H1 (cell line): ENCODE measurements around the gene HMCES. TPM values are rescaled to one million over a fixed set of nuclear protein-coding genes. Genes with fewer than 3 reads are reported as not detected.
A peak's percentile ranks its signal among the peaks of the same experiment; 100 is the strongest.

Experiments used
- CTCF ChIA-PET: fragments of 300-600 bp; sonication (Branson Sonifier 250); formaldehyde crosslinking; loops from one replicate; lab custom pipeline; 2021; ENCODE audit not compliant: partially characterized antibody; lab: Charles Lee
- POLR2A ChIA-PET: fragments of 300-600 bp; sonication (Branson Sonifier 250); formaldehyde crosslinking; loops from one replicate; lab custom pipeline; 2021; ENCODE audit warnings: inconsistent platforms; ENCODE audit not compliant: partially characterized antibody; lab: Charles Lee
- DNase-seq, 2 experiments: peaks; one replicate each; pipeline versions ENCODE4 v3.0.0 to v3.0.0-alpha.2; 2010 to 2022; ENCODE audit warnings: low spot score in 2 of 2, low read depth in 1 of 2, mixed read lengths in 1 of 2
- FAIRE-seq: peaks from 2 replicates; lab custom pipeline; 2011; peaks lifted over from hg19 to GRCh38; lab: Jason Lieb, UNC
- H2AFZ ChIP-seq: 2 replicates; pipeline ENCODE4 v1.8.1; 2012; ENCODE audit warnings: low read length, inconsistent platforms
- H2AK5ac ChIP-seq: 2 replicates; pipeline ENCODE4 v1.6.1; 2013; ENCODE audit warnings: low read depth, low read length
- H2BK120ac ChIP-seq: replicated peaks from 2 replicates; pipeline ENCODE3; 2013; ENCODE audit warnings: low read depth, low read length, inconsistent platforms
- H2BK12ac ChIP-seq: 2 replicates; pipeline ENCODE4 v1.6.1; 2013; ENCODE audit warnings: low read depth, low read length
- H2BK15ac ChIP-seq: 2 replicates; pipeline ENCODE4 v1.6.1; 2013; ENCODE audit warnings: low read length
- H2BK20ac ChIP-seq: 2 replicates; pipeline ENCODE4 v1.6.1; 2013; ENCODE audit warnings: low read length
- H2BK5ac ChIP-seq: 2 replicates; pipeline ENCODE4 v1.6.1; 2013; ENCODE audit warnings: low read depth, low read length
- H3K14ac ChIP-seq: 2 replicates; pipeline ENCODE4 v1.6.1; 2013; ENCODE audit warnings: inconsistent platforms; ENCODE audit not compliant: insufficient read length
- H3K18ac ChIP-seq: 2 replicates; pipeline ENCODE4 v1.6.1; 2013; ENCODE audit warnings: low read length; ENCODE audit errors: extremely low read depth
- H3K23ac ChIP-seq: 2 replicates; pipeline ENCODE4 v1.6.1; 2013; ENCODE audit warnings: inconsistent platforms; ENCODE audit not compliant: insufficient read length
- H3K23me2 ChIP-seq: 2 replicates; pipeline ENCODE4 v1.6.1; 2013; ENCODE audit warnings: low read depth, low read length
- H3K27ac ChIP-seq: 2 replicates; pipeline ENCODE4 v1.6.1; 2011; ENCODE audit warnings: low read depth, low read length, inconsistent platforms
- H3K27me3 ChIP-seq, 4 experiments: replicated peaks in 1 of 4; 1 replicate in 1 of 4; 2 replicates in 3 of 4; pipeline versions ENCODE4 v1.6.1 to v1.8.1; 2011 to 2013; ENCODE audit warnings: low read length in 3 of 4, mild to moderate bottlenecking in 3 of 4, inconsistent platforms in 2 of 4, mixed read lengths in 2 of 4, moderate library complexity in 1 of 4; ENCODE audit not compliant: control insufficient read depth in 3 of 4, insufficient read depth in 3 of 4; ENCODE audit errors: extremely low read depth in 1 of 4
- H3K36me3 ChIP-seq, 4 experiments: 2 replicates each; pipeline versions ENCODE4 v1.6.1 to v1.8.1; 2011 to 2013; ENCODE audit warnings: mild to moderate bottlenecking in 4 of 4, low read length in 3 of 4, moderate library complexity in 2 of 4, control low read depth in 1 of 4, inconsistent platforms in 1 of 4; ENCODE audit not compliant: insufficient read depth in 4 of 4, control insufficient read depth in 2 of 4
- H3K4ac ChIP-seq: replicated peaks from 2 replicates; pipeline ENCODE3; 2013; ENCODE audit warnings: low read length, low read depth, mixed read lengths, inconsistent platforms; ENCODE audit not compliant: insufficient read length
- H3K4me1 ChIP-seq, 4 experiments: replicated peaks in 1 of 4; 1 replicate in 1 of 4; 2 replicates in 3 of 4; pipeline versions ENCODE4 v1.6.1 to v1.8.1; 2011 to 2013; ENCODE audit warnings: low read length in 3 of 4, inconsistent platforms in 2 of 4, mixed read lengths in 1 of 4; ENCODE audit not compliant: insufficient read depth in 4 of 4, control insufficient read depth in 3 of 4
- H3K4me2 ChIP-seq, 2 experiments: 2 replicates each; pipeline versions ENCODE4 v1.6.1 to v1.8.1; 2011 to 2013; ENCODE audit warnings: low read depth in 2 of 2, low read length in 2 of 2, control low read depth in 1 of 2, inconsistent platforms in 1 of 2, mild to moderate bottlenecking in 1 of 2; ENCODE audit not compliant: insufficient read depth in 1 of 2
- H3K4me3 ChIP-seq, 4 experiments: fragments of 200-600, 300-600 bp in 1 of 4; sonication (generic), shearing (Covaris generic), sonication (Bioruptor Twin) in 1 of 4; 2 replicates each; pipeline versions ENCODE4 v1.5.1 to v1.8.1; 2011 to 2016; ENCODE audit warnings: low read length in 4 of 4, low read depth in 3 of 4, control low read depth in 2 of 4, inconsistent platforms in 2 of 4, mild to moderate bottlenecking in 2 of 4, mixed read lengths in 1 of 4, moderate library complexity in 1 of 4; ENCODE audit not compliant: insufficient read depth in 2 of 4; ENCODE audit errors: extremely low read depth in 1 of 4
- H3K56ac ChIP-seq: replicated peaks from 2 replicates; pipeline ENCODE3; 2013; ENCODE audit warnings: low read depth, mild to moderate bottlenecking, mixed read lengths, low read length, inconsistent platforms; ENCODE audit not compliant: insufficient read length
- H3K79me1 ChIP-seq: 2 replicates; pipeline ENCODE4 v1.6.1; 2013; ENCODE audit warnings: low read depth, low read length, control low read depth
- H3K79me2 ChIP-seq, 2 experiments: 2 replicates each; pipeline versions ENCODE4 v1.6.1 to v1.8.1; 2012 to 2013; ENCODE audit warnings: low read length in 2 of 2, mild to moderate bottlenecking in 2 of 2, inconsistent platforms in 1 of 2; ENCODE audit not compliant: insufficient read depth in 2 of 2, control insufficient read depth in 1 of 2
- H3K9ac ChIP-seq, 4 experiments: replicated peaks in 1 of 4; 1 replicate in 1 of 4; 2 replicates in 3 of 4; pipeline versions ENCODE4 v1.6.1 to v1.8.1; 2011 to 2013; ENCODE audit warnings: low read depth in 3 of 4, low read length in 3 of 4, control low read depth in 2 of 4, mild to moderate bottlenecking in 2 of 4, moderate library complexity in 2 of 4, inconsistent platforms in 1 of 4; ENCODE audit errors: extremely low read depth in 1 of 4
- H3K9me3 ChIP-seq, 2 experiments: 2 replicates each; pipeline versions ENCODE4 v1.6.1 to v1.8.1; 2012 to 2013; ENCODE audit warnings: mild to moderate bottlenecking in 2 of 2, moderate library complexity in 2 of 2, control low read depth in 1 of 2, inconsistent platforms in 1 of 2, low read depth in 1 of 2, low read length in 1 of 2, mixed read lengths in 1 of 2; ENCODE audit not compliant: insufficient read depth in 2 of 2
- H4K20me1 ChIP-seq, 2 experiments: replicated peaks in 1 of 2; 2 replicates each; pipeline versions ENCODE3 to v1.8.1; 2011 to 2013; ENCODE audit warnings: inconsistent platforms in 2 of 2, low read length in 2 of 2, mild to moderate bottlenecking in 1 of 2; ENCODE audit not compliant: insufficient read depth in 2 of 2, control insufficient read depth in 1 of 2
- H4K5ac ChIP-seq: 2 replicates; pipeline ENCODE4 v1.6.1; 2013; ENCODE audit warnings: low read length, low read depth, mixed read lengths, inconsistent platforms; ENCODE audit not compliant: insufficient read length
- H4K8ac ChIP-seq: 2 replicates; pipeline ENCODE4 v1.8.0; 2013; ENCODE audit warnings: mild to moderate bottlenecking, moderate library complexity, low read length, inconsistent platforms; ENCODE audit not compliant: insufficient read depth; ENCODE audit errors: extremely low read depth
- H4K91ac ChIP-seq: replicated peaks from 2 replicates; pipeline ENCODE3; 2013; ENCODE audit warnings: low read length, mixed read lengths, inconsistent platforms; ENCODE audit not compliant: insufficient read length
- CHD1 ChIP-seq: IDR thresholded peaks from 2 replicates; pipeline ENCODE4 v1.6.1; 2012; ENCODE audit warnings: low read depth, low read length, improper control_type of control experiment
- EGR1 ChIP-seq: IDR thresholded peaks from 2 replicates; pipeline ENCODE4 v1.6.1; 2011; ENCODE audit warnings: low read depth, low read length, borderline replicate concordance
- HDAC2 ChIP-seq, 2 experiments: fragments of 300-600 bp in 1 of 2; sonication (generic) in 1 of 2; IDR thresholded peaks; 2 replicates each; pipeline ENCODE4 v1.6.1; 2011 to 2012; ENCODE audit warnings: low read depth in 2 of 2, low read length in 2 of 2, mild to moderate bottlenecking in 2 of 2, moderate library complexity in 2 of 2, borderline replicate concordance in 1 of 2, inconsistent platforms in 1 of 2
- HDAC6 ChIP-seq: IDR thresholded peaks from one replicate; pipeline ENCODE4 v1.7.1; 2012; ENCODE audit warnings: low read depth, mild to moderate bottlenecking, inconsistent platforms, low read length, moderate library complexity
- KDM4A ChIP-seq: IDR thresholded peaks from one replicate; pipeline ENCODE4 v1.7.1; 2012; ENCODE audit warnings: low read depth, mild to moderate bottlenecking, moderate library complexity, low read length, inconsistent platforms; ENCODE audit not compliant: severe bottlenecking
- KDM5A ChIP-seq: fragments of 200-600 bp; IDR thresholded peaks from 2 replicates; pipeline ENCODE4 v1.7.1; 2012; ENCODE audit warnings: mild to moderate bottlenecking, low read length, inconsistent platforms, mixed read lengths
- NANOG ChIP-seq: IDR thresholded peaks from 2 replicates; pipeline ENCODE4 v1.6.1; 2011; ENCODE audit warnings: low read length, low read depth, mild to moderate bottlenecking, inconsistent platforms; ENCODE audit not compliant: insufficient read depth, poor library complexity, severe bottlenecking
- POLR2A ChIP-seq, 2 experiments: IDR thresholded peaks; 1 replicate in 1 of 2; 2 replicates in 1 of 2; pipeline ENCODE4 v1.6.1; 2011; ENCODE audit warnings: low read depth in 2 of 2, low read length in 2 of 2, mild to moderate bottlenecking in 2 of 2; ENCODE audit errors: control extremely low read depth in 1 of 2
- POLR2AphosphoS5 ChIP-seq: IDR thresholded peaks from 2 replicates; pipeline ENCODE4 v1.6.1; 2011; ENCODE audit warnings: low read depth, low read length
- SAP30 ChIP-seq: fragments of 300-600 bp; sonication (generic); IDR thresholded peaks from 2 replicates; pipeline ENCODE4 v1.7.1; 2012; ENCODE audit warnings: low read length, moderate library complexity, mild to moderate bottlenecking, inconsistent platforms; ENCODE audit not compliant: insufficient read depth, insufficient replicate concordance
- SRF ChIP-seq: IDR thresholded peaks from 2 replicates; pipeline ENCODE4 v1.6.1; 2011; ENCODE audit warnings: mild to moderate bottlenecking, low read depth, low read length, moderate library complexity
- YY1 ChIP-seq: IDR thresholded peaks from 2 replicates; pipeline ENCODE4 v1.6.1; 2011; ENCODE audit warnings: low read depth, mild to moderate bottlenecking, low read length
- WGBS, 2 experiments: shearing (Covaris generic) in 1 of 2; methylation state at CpG; one replicate each; pipeline versions ENCODE4 v1.1.6 to v1.1.7; 2013 to 2015; ENCODE audit warnings: low lambda C conversion rate in 2 of 2, mixed read lengths in 2 of 2, inconsistent platforms in 1 of 2, low coverage in 1 of 2, missing lambda C conversion rate in 1 of 2; ENCODE audit not compliant: insufficient replicate concordance in 2 of 2, insufficient coverage in 1 of 2, insufficient read length in 1 of 2; ENCODE audit errors: extremely low coverage in 1 of 2, missing lambda C conversion rate in 1 of 2; 5-methylcytosine and 5-hydroxymethylcytosine counted together
- polyA plus RNA-seq, 7 experiments: library from polyadenylated mRNA; depleted of rRNA in 3 of 7; stranded (reverse) in 5 of 7; unstranded in 2 of 7; fragments of >200 nt in 5 of 7; fragments of 200-250 nt in 2 of 7; gene quantifications; 1 replicate in 5 of 7; 2 replicates in 1 of 7; 4 replicates in 1 of 7; pipeline versions ENCODE4 v1.2.1 to v1.2.3, GENCODE V29; 2011 to 2013; ENCODE audit warnings: missing spikeins in 2 of 7, mixed read lengths in 2 of 7
- total RNA-seq: library from RNA; stranded (reverse); fragmentation: NEBNext Ultra II Directional; extraction: Animal tissue kit (Norgen Biotek cat#: 25700); gene quantifications from 2 replicates; pipeline ENCODE4 v1.2.1, GENCODE V29; 2021

HMCES gene
- total and polyA plus RNA-seq, 2 of the 8 experiments (the other 6 are each of a cell fraction or from before 2014, with no cell fraction given), result 27.6 to 49.5 TPM

GRCh38 chr3:129304146-129304961, 25.7 kb downstream of the HMCES start:
- no peaks in the 10 kb centered on the region for H3K79me2 ChIP-seq
- TF ChIP-seq HDAC2 (IDR thresholded peaks at IDR 0.05; ENCODE audit: borderline replicate concordance in 1 of 2, low read depth in 2 of 2, low read length in 2 of 2) (no peak), POLR2AphosphoS5 (no peak), CHD1 (no peak), SRF (no peak), NANOG (no peak), SAP30 (no peak), HDAC6 (no peak), POLR2A (IDR thresholded peaks at IDR 0.05; ENCODE audit: control extremely low read depth in 1 of 2, low read depth in 2 of 2, low read length in 2 of 2) (no peak), EGR1 (no peak), YY1 (no peak), KDM5A (no peak), KDM4A (no peak)
- no peaks in the 10 kb centered on the region for H4K20me1 ChIP-seq
- ChIA-PET CTCF (interaction anchor here (1.0 to 6.4 kb wide), 4 partner anchors 12 to 251 kb away, joined by 3 to 28 read pairs (median 3); a partner anchor contains a TSS), POLR2A (interaction anchor here (0.8 to 4.9 kb wide), 7 partner anchors 7 to 125 kb away, joined by 3 to 104 read pairs (median 3); partner anchors contain the start of genes COPG1 and HMCES)
- H3K36me3 ChIP-seq, result peaks cover 2 to 21% (median 6%) of the 10 kb centered on the region in 4 experiments; a peak in 5 of 8 replicates
- no peaks in the 10 kb centered on the region for H3K27me3 ChIP-seq
- H2AK5ac ChIP-seq, result peak overlapping the region; percentile 5
- H3K4ac ChIP-seq, result peak overlapping the region; percentile 75
- peak overlapping the region; percentile 40 for H4K91ac ChIP-seq
- H3K4me2 ChIP-seq, result no peak overlapping the region; a peak in 2 of 4 replicates
- H2BK15ac ChIP-seq, result no peak overlapping the region
- DNase-seq (no peak), FAIRE-seq (no peak)
- no peak overlapping the region; a peak in 1 of 8 replicates for H3K4me3 ChIP-seq
- H3K9me3 ChIP-seq, result no peaks in the 10 kb centered on the region
- H2AFZ ChIP-seq, result no peak overlapping the region
- H3K79me1 ChIP-seq, result no peaks in the 10 kb centered on the region
- H3K14ac ChIP-seq, result no peak overlapping the region
- H4K5ac ChIP-seq, result peak overlapping the region; percentile 35
- no peak overlapping the region for H3K18ac ChIP-seq
- H3K9ac ChIP-seq, result no peak overlapping the region; a peak in 1 of 7 replicates
- H3K56ac ChIP-seq, result no peak overlapping the region
- peak overlapping the region; percentile 82 for H2BK12ac ChIP-seq
- no peaks in the 10 kb centered on the region; the same call in 1 of the 2 replicates for H3K23me2 ChIP-seq
- peak overlapping the region; percentile 11; the same call in 1 of the 2 replicates for H2BK5ac ChIP-seq
- peak overlapping the region; percentile 40 for H2BK120ac ChIP-seq
- H3K4me1 ChIP-seq, result peaks cover 3 to 8% (median 5%) of the 10 kb centered on the region in 4 experiments
- WGBS, 2 experiments, result 93% methylated on average over 3 of the region's 3 CpGs; no CpG with 5 or more reads in 1 of the 2 experiments
- H3K23ac ChIP-seq, result no peak overlapping the region
- H4K8ac ChIP-seq, result no peak overlapping the region
- H3K27ac ChIP-seq, result peak overlapping the region; percentile 65; the same call in 1 of the 2 replicates
- H2BK20ac ChIP-seq, result no peak overlapping the region; the same call in 1 of the 2 replicates
